Esophagus muscularis mucosa (tissue), 4 donors: ENCODE measurements around the gene ZNF217. TPM values are rescaled to one million over a fixed set of nuclear protein-coding genes. Genes with fewer than 3 reads are reported as not detected.

Source experiments
- DNase-seq: peaks from one replicate; pipeline ENCODE4 v3.0.0-alpha.2; 2017; ENCODE audit errors: extremely low spot score
- H3K27ac ChIP-seq, 4 donors: fragments of 200-600 bp; sonication (generic); replicated peaks in 1 of 4; 1 replicate in 3 of 4; 2 replicates in 1 of 4; pipeline ENCODE4 v1.5.1; 2016 to 2019; ENCODE audit warnings: mild to moderate bottlenecking in 1 of 4
- H3K27me3 ChIP-seq, 4 donors: fragments of 200-600 bp; sonication (generic); one replicate each; pipeline versions ENCODE4 v1.5.1 to v1.6.0; 2016 to 2019
- H3K36me3 ChIP-seq, 4 donors: fragments of 200-600 bp; sonication (generic); one replicate each; pipeline ENCODE4 v1.5.1; 2016 to 2019
- H3K4me1 ChIP-seq, 4 donors: fragments of 200-600 bp; sonication (generic); one replicate each; pipeline ENCODE4 v1.5.1; 2016 to 2019
- H3K4me3 ChIP-seq, 4 donors: fragments of 200-600 bp; sonication (generic); 1 replicate in 2 of 4; 2 replicates in 2 of 4; pipeline ENCODE4 v1.5.1; 2016 to 2019; ENCODE audit warnings: mild to moderate bottlenecking in 4 of 4, moderate library complexity in 1 of 4
- H3K9me3 ChIP-seq, 4 donors: fragments of 200-600 bp; sonication (generic); 1 replicate in 3 of 4; 2 replicates in 1 of 4; pipeline ENCODE4 v1.5.1; 2016 to 2019
- CTCF ChIP-seq, 3 experiments: fragments of 200-600 bp in 2 of 3; fragments of 450-650 bp in 1 of 3; sonication (generic) in 2 of 3; IDR thresholded peaks; one replicate each; pipeline ENCODE4 v1.5.1; 2017 to 2019; ENCODE audit warnings: antibody characterized with exemption in 3 of 3, mild to moderate bottlenecking in 2 of 3, moderate library complexity in 1 of 3
- EP300 ChIP-seq: sonication (generic); formaldehyde crosslinking; IDR thresholded peaks from one replicate; pipeline ENCODE4 v1.6.1; 2017; ENCODE audit warnings: antibody characterized with exemption
- POLR2A ChIP-seq: fragments of 450-650 bp; IDR thresholded peaks from one replicate; pipeline ENCODE4 v1.6.1; 2017; ENCODE audit warnings: antibody characterized with exemption, moderate library complexity, mild to moderate bottlenecking, low read depth
- POLR2AphosphoS5 ChIP-seq, 2 donors: sonication (generic); formaldehyde crosslinking; IDR thresholded peaks; one replicate each; pipeline ENCODE4 v1.6.1; 2017; ENCODE audit warnings: antibody characterized with exemption in 2 of 2
- whole genome bisulfite sequencing: methylation state at CpG from one replicate; pipeline ENCODE4 v1.1.5; 2018; 5-methylcytosine and 5-hydroxymethylcytosine counted together
- intact Hi-C: fragments of 100-400 bp; cut with DNase I; formaldehyde crosslinking; loops from one replicate; pipeline ENCODE4 v1.15.1; 2023
- small RNA-seq, 3 donors: library from RNA; depleted of rRNA; stranded (forward); fragments of <200 nt; gene quantifications; one replicate each; pipeline ENCODE3, GENCODE V24; 2016
- total RNA-seq, 4 donors: library from RNA; depleted of rRNA; stranded (reverse); fragments of >200 nt; gene quantifications; one replicate each; pipeline versions ENCODE4 v1.1.0 to v1.2.1, GENCODE V29; 2016

Gene ZNF217
- total RNA-seq, 4 donors from 2014 or later: 15.4 to 27.3 (median 18.6) TPM

- DNase-seq: no peak
- Histone ChIP-seq H3K4me1 (no peaks in the 10 kb centered on the region), H3K27me3 (peaks cover 0 to 3% (median 0%) of the 10 kb centered on the region in 4 donors), H3K4me3 (no peak overlapping the region), H3K27ac (no peak overlapping the region), H3K36me3 (no peaks in the 10 kb centered on the region), H3K9me3 (no peaks in the 10 kb centered on the region)
- WGBS: 62% methylated on average over 13 of the region's 13 CpGs
- intact Hi-C loops: no loop called here
- no peak for TF ChIP-seq POLR2A
- TF ChIP-seq POLR2AphosphoS5 (IDR thresholded peaks at IDR 0.05): no peak
- no peak for TF ChIP-seq EP300
- no peak for TF ChIP-seq CTCF (IDR thresholded peaks at IDR 0.05)
These were observed 76.5 kb downstream of the ZNF217 start for GRCh38 chr20:53517146-53517545.

Small RNAs within 50 kb of the gene (small RNA-seq; reads per million reads assigned to genes)
- gene RF00019: 0 reads per million in 3 donors
